ENCODE measurements around the gene ADGRG7.
"Not testable (repeated sequence)": the region's sequence is repeated elsewhere in the genome, so short reads cannot be mapped to it uniquely, and the experiment has no call there.

Gene ADGRG7

GRCh38 chr3:100609305-100609704 is at the start of gene ADGRG7:
Gene ADGRG7, plus strand, starts transcription at chr3:100609601. Its CDS starts 256 bp downstream, at chr3:100609857.
- DNase-seq (ENCODE audit: low read depth), result no peak

GRCh38 chr3:100560426-100560825 is 49.0 kb upstream of the ADGRG7 start:
- DNase-seq (ENCODE audit: low read depth), result no peak

GRCh38 chr3:100561459-100562158 is 47.8 kb upstream of the ADGRG7 start:
- DNase-seq (ENCODE audit: low read depth), result no peak

- no peak for DNase-seq (ENCODE audit: low read depth)
Measured at GRCh38 chr3:100562224-100562857, 47.1 kb upstream of the ADGRG7 start.

GRCh38 chr3:100563228-100563627 is 46.2 kb upstream of the ADGRG7 start:
- DNase-seq (ENCODE audit: low read depth), result no peak

- no peak for DNase-seq (ENCODE audit: low read depth)
Measured at GRCh38 chr3:100563652-100564211, 45.7 kb upstream of the ADGRG7 start.

- no peak for DNase-seq (ENCODE audit: low read depth)
Measured at GRCh38 chr3:100570811-100571210, 38.6 kb upstream of the ADGRG7 start.

- DNase-seq (ENCODE audit: low read depth), result no peak
Measured at GRCh38 chr3:100574536-100574935, 34.9 kb upstream of the ADGRG7 start.

GRCh38 chr3:100575704-100576103 is 33.7 kb upstream of the ADGRG7 start:
- DNase-seq (ENCODE audit: low read depth), result no peak

GRCh38 chr3:100577382-100578008 is 31.9 kb upstream of the ADGRG7 start:
- no peak for DNase-seq (ENCODE audit: low read depth)

GRCh38 chr3:100578646-100579045 is 30.8 kb upstream of the ADGRG7 start:
- DNase-seq (ENCODE audit: low read depth), result no peak

GRCh38 chr3:100580147-100580546 is 29.3 kb upstream of the ADGRG7 start:
- DNase-seq (ENCODE audit: low read depth), result no peak

GRCh38 chr3:100581650-100582049 is 27.8 kb upstream of the ADGRG7 start:
- no peak for DNase-seq (ENCODE audit: low read depth)

GRCh38 chr3:100582157-100582556 is 27.2 kb upstream of the ADGRG7 start:
- not testable (repeated sequence) for DNase-seq (ENCODE audit: low read depth)

- no peak for DNase-seq (ENCODE audit: low read depth)
Measured at GRCh38 chr3:100584101-100584660, 25.2 kb upstream of the ADGRG7 start.

GRCh38 chr3:100586832-100587231 is 22.6 kb upstream of the ADGRG7 start:
- DNase-seq (ENCODE audit: low read depth), result no peak

- no peak for DNase-seq (ENCODE audit: low read depth)
Measured at GRCh38 chr3:100588251-100588650, 21.1 kb upstream of the ADGRG7 start.

GRCh38 chr3:100590114-100590839 is 19.1 kb upstream of the ADGRG7 start:
- DNase-seq (ENCODE audit: low read depth), result peak; percentile 45

- no peak for DNase-seq (ENCODE audit: low read depth)
Measured at GRCh38 chr3:100590840-100591147, 18.6 kb upstream of the ADGRG7 start.

GRCh38 chr3:100591411-100591810 is 18.0 kb upstream of the ADGRG7 start:
- DNase-seq (ENCODE audit: low read depth), result no peak

- no peak for DNase-seq (ENCODE audit: low read depth)
Measured at GRCh38 chr3:100600181-100601042, 9.0 kb upstream of the ADGRG7 start.

Data from activated T-cell treated with anti-CD3 and anti-CD28 coated beads for 24 hours (primary cell).